Loucy (cell line): ENCODE measurements around the gene MFN2.

Experiments
- H2AFZ ChIP-seq: fragments of 200-600 bp; sonication (generic); 2 replicates; pipeline ENCODE4 v1.6.0; 2016; ENCODE audit warnings: antibody characterized with exemption, mild to moderate bottlenecking, low read length, moderate library complexity
- H3F3A ChIP-seq: fragments of 200-600 bp; 2 replicates; pipeline ENCODE4 v1.6.0; 2016; ENCODE audit warnings: antibody characterized with exemption, low read depth, mild to moderate bottlenecking
- H3K27me3 ChIP-seq: fragments of 200-600 bp; sonication (generic); 2 replicates; pipeline ENCODE4 v1.6.1; 2014; ENCODE audit warnings: low read length, mild to moderate bottlenecking; ENCODE audit not compliant: insufficient read depth, poor library complexity, severe bottlenecking
- H3K36me3 ChIP-seq: fragments of 200-600 bp; sonication (generic); 2 replicates; pipeline ENCODE4 v1.6.1; 2016; ENCODE audit warnings: low read length; ENCODE audit not compliant: insufficient read depth
- H3K4me1 ChIP-seq: fragments of 200-600 bp; sonication (generic); 2 replicates; pipeline ENCODE4 v1.5.1; 2014; ENCODE audit warnings: low read length, mild to moderate bottlenecking; ENCODE audit not compliant: insufficient read depth, poor library complexity, severe bottlenecking
- H3K4me2 ChIP-seq: fragments of 200-600 bp; sonication (generic); 2 replicates; pipeline ENCODE4 v1.6.0; 2014; ENCODE audit warnings: antibody characterized with exemption, low read length, low read depth, mild to moderate bottlenecking; ENCODE audit not compliant: poor library complexity, severe bottlenecking
- H3K4me3 ChIP-seq: fragments of 200-600 bp; sonication (generic); 2 replicates; pipeline ENCODE4 v1.5.1; 2014; ENCODE audit warnings: low read length, mild to moderate bottlenecking, mixed read lengths; ENCODE audit not compliant: poor library complexity, severe bottlenecking
- H3K79me2 ChIP-seq: fragments of 200-600 bp; sonication (generic); 2 replicates; pipeline ENCODE4 v1.6.1; 2014; ENCODE audit warnings: low read length; ENCODE audit not compliant: insufficient read depth
- H3K9ac ChIP-seq: fragments of 200-600 bp; sonication (generic); 2 replicates; pipeline ENCODE4 v1.6.0; 2014; ENCODE audit warnings: mild to moderate bottlenecking, low read depth, low read length, moderate library complexity; ENCODE audit not compliant: poor library complexity, severe bottlenecking
- H3K9me2 ChIP-seq: fragments of 200-600 bp; sonication (generic); replicated peaks from 2 replicates; pipeline ENCODE4 v1.6.1; 2016; ENCODE audit warnings: low read depth, low read length, mixed read lengths
- H3K9me3 ChIP-seq: fragments of 200-600 bp; sonication (generic); 2 replicates; pipeline ENCODE4 v1.6.1; 2014; ENCODE audit warnings: mild to moderate bottlenecking, antibody characterized with exemption, low read length, low read depth; ENCODE audit not compliant: insufficient read depth
- H4K20me1 ChIP-seq: fragments of 200-600 bp; sonication (generic); 2 replicates; pipeline ENCODE4 v1.6.0; 2014; ENCODE audit warnings: antibody characterized with exemption, low read length, mild to moderate bottlenecking; ENCODE audit not compliant: insufficient read depth, poor library complexity, severe bottlenecking
- EZH2phosphoT487 ChIP-seq: fragments of 200-600 bp; IDR thresholded peaks from 2 replicates; pipeline ENCODE4 v1.6.1; 2018; ENCODE audit warnings: antibody characterized with exemption, mild to moderate bottlenecking, moderate library complexity, borderline replicate concordance
- TF ChIP-seq, protein P1 (sequence below): fragments of 200-600 bp; sonication (generic); conservative IDR thresholded peaks from 2 replicates; pipeline ENCODE4 v1.5.1; 2014; ENCODE audit warnings: mild to moderate bottlenecking, antibody characterized with exemption, low read length

Gene MFN2

DNA sequence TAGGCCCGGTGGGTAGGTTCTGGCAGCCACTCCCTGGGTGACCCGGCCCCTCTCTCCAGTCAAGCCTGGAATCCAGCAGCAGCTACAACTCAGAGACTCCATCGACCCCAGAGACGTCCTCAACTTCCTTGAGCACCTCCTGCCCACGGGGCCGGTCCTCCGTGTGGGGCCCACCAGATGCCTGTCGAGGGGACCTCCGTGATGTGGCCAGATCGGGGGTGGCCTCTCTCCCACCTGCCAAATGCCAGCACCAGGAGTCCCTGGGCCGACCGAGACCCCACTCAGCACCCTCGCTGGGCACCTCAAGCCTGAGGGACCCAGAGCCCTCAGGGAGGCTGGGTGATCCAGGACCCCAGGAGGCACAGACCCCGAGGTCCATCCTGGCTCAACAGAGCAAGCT lies 41.8 kb downstream of the MFN2 start:
- no peaks in the 10 kb centered on the region for H3K27me3 ChIP-seq
- no peak overlapping the region for H3K9ac ChIP-seq
- H3K4me3 ChIP-seq: no peak overlapping the region
- H3K4me1 ChIP-seq: peaks cover 12% of the 10 kb centered on the region
- H3K9me3 ChIP-seq: no peaks in the 10 kb centered on the region
- no peaks in the 10 kb centered on the region for H3K9me2 ChIP-seq
- no peak for TF ChIP-seq EZH2phosphoT487
- TF ChIP-seq, protein P1, sequence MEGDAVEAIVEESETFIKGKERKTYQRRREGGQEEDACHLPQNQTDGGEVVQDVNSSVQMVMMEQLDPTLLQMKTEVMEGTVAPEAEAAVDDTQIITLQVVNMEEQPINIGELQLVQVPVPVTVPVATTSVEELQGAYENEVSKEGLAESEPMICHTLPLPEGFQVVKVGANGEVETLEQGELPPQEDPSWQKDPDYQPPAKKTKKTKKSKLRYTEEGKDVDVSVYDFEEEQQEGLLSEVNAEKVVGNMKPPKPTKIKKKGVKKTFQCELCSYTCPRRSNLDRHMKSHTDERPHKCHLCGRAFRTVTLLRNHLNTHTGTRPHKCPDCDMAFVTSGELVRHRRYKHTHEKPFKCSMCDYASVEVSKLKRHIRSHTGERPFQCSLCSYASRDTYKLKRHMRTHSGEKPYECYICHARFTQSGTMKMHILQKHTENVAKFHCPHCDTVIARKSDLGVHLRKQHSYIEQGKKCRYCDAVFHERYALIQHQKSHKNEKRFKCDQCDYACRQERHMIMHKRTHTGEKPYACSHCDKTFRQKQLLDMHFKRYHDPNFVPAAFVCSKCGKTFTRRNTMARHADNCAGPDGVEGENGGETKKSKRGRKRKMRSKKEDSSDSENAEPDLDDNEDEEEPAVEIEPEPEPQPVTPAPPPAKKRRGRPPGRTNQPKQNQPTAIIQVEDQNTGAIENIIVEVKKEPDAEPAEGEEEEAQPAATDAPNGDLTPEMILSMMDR: no peak
- no peak overlapping the region for H2AFZ ChIP-seq
- no peaks in the 10 kb centered on the region for H3F3A ChIP-seq
- H4K20me1 ChIP-seq: no peaks in the 10 kb centered on the region
- H3K79me2 ChIP-seq: peaks cover 23% of the 10 kb centered on the region
- no peak overlapping the region for H3K4me2 ChIP-seq
- H3K36me3 ChIP-seq: no peaks in the 10 kb centered on the region

DNA sequence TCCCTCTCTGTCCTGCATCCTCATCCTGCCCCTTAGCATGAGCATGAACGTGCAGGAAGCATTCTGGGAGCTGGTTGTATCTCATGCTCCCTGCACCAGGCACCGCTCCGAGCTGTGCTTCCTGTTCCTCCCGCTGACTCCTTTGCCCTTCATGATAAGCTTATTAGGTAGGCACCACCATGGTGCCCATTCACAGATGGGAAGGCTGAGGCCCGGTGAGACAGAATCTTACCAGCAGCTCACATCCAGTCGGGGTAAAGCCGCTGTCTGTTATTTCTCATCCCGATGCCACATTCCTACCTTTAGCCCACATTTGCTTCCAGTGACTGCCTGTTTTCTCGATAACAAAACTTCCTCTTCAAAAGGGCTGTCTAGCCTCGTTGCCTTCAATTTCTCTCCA lies 46.3 kb downstream of the MFN2 start:
- no peaks in the 10 kb centered on the region for H3K27me3 ChIP-seq
- no peak overlapping the region for H3K4me2 ChIP-seq
- H3K9me2 ChIP-seq: no peaks in the 10 kb centered on the region
- H4K20me1 ChIP-seq: no peaks in the 10 kb centered on the region
- H2AFZ ChIP-seq: no peak overlapping the region
- peaks cover 5% of the 10 kb centered on the region; the same call in 1 of the 2 replicates for H3K79me2 ChIP-seq
- no peak overlapping the region for H3K4me3 ChIP-seq
- H3F3A ChIP-seq: no peaks in the 10 kb centered on the region
- TF ChIP-seq EZH2phosphoT487: no peak
- TF ChIP-seq, protein P1: no peak
- H3K36me3 ChIP-seq: no peaks in the 10 kb centered on the region
- peaks cover 2% of the 10 kb centered on the region for H3K4me1 ChIP-seq
- no peaks in the 10 kb centered on the region for H3K9me3 ChIP-seq
- no peak overlapping the region for H3K9ac ChIP-seq

DNA sequence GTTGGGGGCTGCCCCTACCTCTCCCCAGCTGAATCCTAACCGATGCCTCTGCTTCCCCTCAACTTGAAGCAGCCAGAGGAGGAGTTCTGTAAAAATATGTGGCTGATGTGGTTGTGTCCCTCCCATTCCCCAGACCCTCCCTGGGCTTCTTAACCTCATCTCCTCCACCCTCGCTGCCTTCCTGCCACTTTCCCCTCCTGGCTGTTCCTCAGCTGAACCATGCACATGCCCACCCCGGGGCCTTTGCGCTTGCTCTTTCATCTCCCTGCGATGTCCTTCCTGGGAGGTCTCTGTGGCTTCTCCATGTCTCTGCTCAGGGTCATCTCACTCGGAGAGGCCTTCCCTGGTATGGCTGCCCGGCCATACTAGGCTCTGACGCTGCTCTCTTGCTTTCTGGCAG lies 48.0 kb downstream of the MFN2 start:
- no peaks in the 10 kb centered on the region for H3K9me3 ChIP-seq
- H3K79me2 ChIP-seq: no peaks in the 10 kb centered on the region
- no peaks in the 10 kb centered on the region for H3K36me3 ChIP-seq
- H3K4me1 ChIP-seq: no peaks in the 10 kb centered on the region
- H3F3A ChIP-seq: no peaks in the 10 kb centered on the region
- H2AFZ ChIP-seq: no peak overlapping the region
- no peaks in the 10 kb centered on the region for H3K9me2 ChIP-seq
- H3K9ac ChIP-seq: no peak overlapping the region
- TF ChIP-seq EZH2phosphoT487: no peak
- TF ChIP-seq, protein P1: no peak
- no peaks in the 10 kb centered on the region for H3K27me3 ChIP-seq
- no peak overlapping the region for H3K4me3 ChIP-seq
- H4K20me1 ChIP-seq: no peaks in the 10 kb centered on the region
- no peak overlapping the region for H3K4me2 ChIP-seq
